LNCaP clone FGC (cell line): ENCODE measurements around the gene FCRL1.

ENCODE experiments used
- DNase-seq: peaks from one replicate; pipeline ENCODE4 v3.0.0-alpha.2; 2011; ENCODE audit warnings: low read depth
- H3K4me3 ChIP-seq: 2 replicates; pipeline ENCODE4 v1.5.1; 2011; ENCODE audit warnings: mild to moderate bottlenecking, low read depth, low read length, control low read depth
- CTCF ChIP-seq: IDR thresholded peaks from 2 replicates; pipeline ENCODE4 v1.5.1; 2012; ENCODE audit warnings: mild to moderate bottlenecking; ENCODE audit not compliant: control insufficient read depth, insufficient read depth; ENCODE audit errors: extremely low read depth

FCRL1 gene

GRCh38 chr1:157819896-157820295 lies at the start of gene FCRL1:
Gene FCRL1, minus strand, starts transcription at chr1:157820120. Its CDS starts 83 bp downstream, at chr1:157820037.
- H3K4me3 ChIP-seq: no peak within 1 kb of the TSS
- no peak for TF ChIP-seq CTCF
- DNase-seq: no peak

GRCh38 chr1:157868654-157869053 lies 48.7 kb upstream of the FCRL1 start:
- DNase-seq: no peak
- TF ChIP-seq CTCF: no peak
- no peak overlapping the region for H3K4me3 ChIP-seq

GRCh38 chr1:157862114-157863070 lies 42.5 kb upstream of the FCRL1 start:
- DNase-seq: no peak
- no peak for TF ChIP-seq CTCF
- H3K4me3 ChIP-seq: no peak overlapping the region

GRCh38 chr1:157856538-157856937 lies 36.6 kb upstream of the FCRL1 start:
- no peak for TF ChIP-seq CTCF
- no peak overlapping the region for H3K4me3 ChIP-seq
- DNase-seq: no peak

- DNase-seq: no peak
- no peak overlapping the region for H3K4me3 ChIP-seq
- TF ChIP-seq CTCF: no peak
Observed at GRCh38 chr1:157852476-157852875, 32.6 kb upstream of the FCRL1 start.

- no peak for DNase-seq
- H3K4me3 ChIP-seq: no peak overlapping the region
Observed at GRCh38 chr1:157849229-157849875, 29.4 kb upstream of the FCRL1 start.

More at GRCh38 chr1:157849229-157849875, 29.4 kb upstream of the FCRL1 start:
- TF ChIP-seq CTCF: no peak
